GM12801 (cell line): ENCODE data around the gene FAM118A.

Experiments
- TF ChIP-seq, protein P1 (sequence below): IDR thresholded peaks from one replicate; pipeline ENCODE4 v1.5.1; 2011; ENCODE audit warnings: control low read depth; ENCODE audit not compliant: insufficient read length; ENCODE audit errors: extremely low read depth

Gene FAM118A

GRCh38 chr22:45276507-45277105, 33.1 kb upstream of the FAM118A start:
- TF ChIP-seq, protein P1, sequence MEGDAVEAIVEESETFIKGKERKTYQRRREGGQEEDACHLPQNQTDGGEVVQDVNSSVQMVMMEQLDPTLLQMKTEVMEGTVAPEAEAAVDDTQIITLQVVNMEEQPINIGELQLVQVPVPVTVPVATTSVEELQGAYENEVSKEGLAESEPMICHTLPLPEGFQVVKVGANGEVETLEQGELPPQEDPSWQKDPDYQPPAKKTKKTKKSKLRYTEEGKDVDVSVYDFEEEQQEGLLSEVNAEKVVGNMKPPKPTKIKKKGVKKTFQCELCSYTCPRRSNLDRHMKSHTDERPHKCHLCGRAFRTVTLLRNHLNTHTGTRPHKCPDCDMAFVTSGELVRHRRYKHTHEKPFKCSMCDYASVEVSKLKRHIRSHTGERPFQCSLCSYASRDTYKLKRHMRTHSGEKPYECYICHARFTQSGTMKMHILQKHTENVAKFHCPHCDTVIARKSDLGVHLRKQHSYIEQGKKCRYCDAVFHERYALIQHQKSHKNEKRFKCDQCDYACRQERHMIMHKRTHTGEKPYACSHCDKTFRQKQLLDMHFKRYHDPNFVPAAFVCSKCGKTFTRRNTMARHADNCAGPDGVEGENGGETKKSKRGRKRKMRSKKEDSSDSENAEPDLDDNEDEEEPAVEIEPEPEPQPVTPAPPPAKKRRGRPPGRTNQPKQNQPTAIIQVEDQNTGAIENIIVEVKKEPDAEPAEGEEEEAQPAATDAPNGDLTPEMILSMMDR = no peak

- TF ChIP-seq, protein P1 = no peak
Measured at GRCh38 chr22:45278125-45278524, 31.6 kb upstream of the FAM118A start.

DNA sequence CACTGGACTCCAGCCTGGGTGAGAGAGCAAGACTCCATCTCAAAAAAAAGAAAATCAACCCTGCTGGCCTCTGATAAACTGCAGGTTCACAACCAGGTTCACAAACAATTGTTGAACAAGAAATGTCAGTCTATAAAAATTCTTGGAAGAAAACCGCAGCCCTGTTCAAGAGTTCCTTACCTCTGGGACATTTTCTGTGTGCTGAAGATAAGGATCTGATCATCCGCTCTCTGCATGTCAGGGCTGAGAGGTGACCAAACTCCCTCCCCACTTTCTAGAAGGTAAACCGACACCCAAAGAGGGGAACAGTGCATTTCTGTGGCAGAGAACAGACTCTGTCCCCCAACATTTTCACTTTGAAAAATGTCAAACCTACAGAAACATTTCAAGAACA, 29.1 kb upstream of the FAM118A start:
- TF ChIP-seq, protein P1 = no peak

- TF ChIP-seq, protein P1 = no peak
Measured at GRCh38 chr22:45281010-45281409, 28.7 kb upstream of the FAM118A start.

GRCh38 chr22:45284705-45285262, 24.9 kb upstream of the FAM118A start, which contains the start of gene UPK3A:
TSS of gene UPK3A (plus strand) at chr22:45284949. CDS start at chr22:45285014, 65 bp downstream.
- TF ChIP-seq, protein P1 = no peak

GRCh38 chr22:45285263-45286058, 24.3 kb upstream of the FAM118A start:
- TF ChIP-seq, protein P1 = no peak

GRCh38 chr22:45286854-45287551, 22.7 kb upstream of the FAM118A start:
- TF ChIP-seq, protein P1 = no peak
